ENCODE data around the gene PLA2G4A. TPM values are rescaled to one million over a fixed set of nuclear protein-coding genes. Genes with fewer than 3 reads are reported as not detected.

Gene PLA2G4A
- not detected for total RNA-seq

- no peak within 1 kb of the TSS for H3K27ac Mint-ChIP-seq
Measured at GRCh38 chr1:186828611-186829454, at the start of gene PLA2G4A. Gene PLA2G4A, plus strand, starts transcription at chr1:186828949. Its CDS starts 25,406 bp downstream, at chr1:186854355.

GRCh38 chr1:186780076-186780475 lies 48.7 kb upstream of the PLA2G4A start:
- no peak overlapping the region for H3K4me3 Mint-ChIP-seq
- no peak overlapping the region for H3K27ac Mint-ChIP-seq
- DNase-seq (no peak), ATAC-seq (no peak)
- peaks cover 1% of the 10 kb centered on the region for H3K4me1 Mint-ChIP-seq (ENCODE audit: low read depth)
- no peaks in the 10 kb centered on the region for H3K9me3 Mint-ChIP-seq (ENCODE audit: insufficient read depth)
- CTCF ChIA-PET = no interaction called here
- peaks cover 2% of the 10 kb centered on the region for H3K27me3 Mint-ChIP-seq (ENCODE audit: low read depth)
- POLR2A ChIA-PET = no interaction called here
- no peaks in the 10 kb centered on the region for H3K36me3 Mint-ChIP-seq (ENCODE audit: low read depth)

More at GRCh38 chr1:186828611-186829454, at the start of gene PLA2G4A:
- ChIA-PET CTCF (no interaction called here), POLR2A (no interaction called here)
- H3K4me3 Mint-ChIP-seq = peak within 1 kb of the TSS; percentile 58
- peak; percentile 69 for ATAC-seq
- DNase-seq = peak; percentile 21
- no peaks in the 10 kb centered on the region for H3K36me3 Mint-ChIP-seq (ENCODE audit: low read depth)
- H3K9me3 Mint-ChIP-seq (ENCODE audit: insufficient read depth) = no peaks in the 10 kb centered on the region
- H3K4me1 Mint-ChIP-seq (ENCODE audit: low read depth) = peaks cover 11% of the 10 kb centered on the region
- peaks cover 9% of the 10 kb centered on the region for H3K27me3 Mint-ChIP-seq (ENCODE audit: low read depth)

- Mint-ChIP-seq H3K9me3 (ENCODE audit: insufficient read depth) (no peaks in the 10 kb centered on the region), H3K36me3 (ENCODE audit: low read depth) (no peaks in the 10 kb centered on the region), H3K27me3 (ENCODE audit: low read depth) (peaks cover 2% of the 10 kb centered on the region), H3K4me1 (ENCODE audit: low read depth) (no peaks in the 10 kb centered on the region), H3K4me3 (no peak overlapping the region), H3K27ac (no peak overlapping the region)
- no peak for ATAC-seq
- no peak for DNase-seq
- CTCF ChIA-PET = no interaction called here
- POLR2A ChIA-PET = no interaction called here
Measured at GRCh38 chr1:186781730-186782129, 47.0 kb upstream of the PLA2G4A start.

- Mint-ChIP-seq H3K36me3 (ENCODE audit: low read depth) (no peaks in the 10 kb centered on the region), H3K4me1 (ENCODE audit: low read depth) (no peaks in the 10 kb centered on the region), H3K27me3 (ENCODE audit: low read depth) (peaks cover 2% of the 10 kb centered on the region), H3K27ac (no peak overlapping the region), H3K9me3 (ENCODE audit: insufficient read depth) (no peaks in the 10 kb centered on the region), H3K4me3 (no peak overlapping the region)
- no peak for DNase-seq
- ChIA-PET POLR2A (no interaction called here), CTCF (no interaction called here)
- no peak for ATAC-seq
Measured at GRCh38 chr1:186782791-186783190, 46.0 kb upstream of the PLA2G4A start.

- ATAC-seq (no peak), DNase-seq (no peak)
- ChIA-PET CTCF (no interaction called here), POLR2A (no interaction called here)
- no peaks in the 10 kb centered on the region for H3K4me1 Mint-ChIP-seq (ENCODE audit: low read depth)
- H3K36me3 Mint-ChIP-seq (ENCODE audit: low read depth) = no peaks in the 10 kb centered on the region
- no peaks in the 10 kb centered on the region for H3K9me3 Mint-ChIP-seq (ENCODE audit: insufficient read depth)
- H3K27me3 Mint-ChIP-seq (ENCODE audit: low read depth) = peaks cover 2% of the 10 kb centered on the region
- no peak overlapping the region for H3K4me3 Mint-ChIP-seq
- H3K27ac Mint-ChIP-seq = no peak overlapping the region
Measured at GRCh38 chr1:186783193-186783592, 45.6 kb upstream of the PLA2G4A start.

- Mint-ChIP-seq H3K27ac (no peak overlapping the region), H3K9me3 (ENCODE audit: insufficient read depth) (no peaks in the 10 kb centered on the region), H3K27me3 (ENCODE audit: low read depth) (no peaks in the 10 kb centered on the region), H3K4me1 (ENCODE audit: low read depth) (no peaks in the 10 kb centered on the region), H3K4me3 (no peak overlapping the region), H3K36me3 (ENCODE audit: low read depth) (no peaks in the 10 kb centered on the region)
- DNase-seq = no peak
- ChIA-PET POLR2A (no interaction called here), CTCF (no interaction called here)
- ATAC-seq = no peak
Measured at GRCh38 chr1:186785503-186785902, 43.2 kb upstream of the PLA2G4A start.

GRCh38 chr1:186790101-186790500 lies 38.6 kb upstream of the PLA2G4A start:
- H3K27ac Mint-ChIP-seq = no peak overlapping the region
- ATAC-seq = no peak
- no peak for DNase-seq
- no peaks in the 10 kb centered on the region for H3K4me1 Mint-ChIP-seq (ENCODE audit: low read depth)
- no peaks in the 10 kb centered on the region for H3K36me3 Mint-ChIP-seq (ENCODE audit: low read depth)
- ChIA-PET CTCF (no interaction called here), POLR2A (no interaction called here)
- H3K9me3 Mint-ChIP-seq (ENCODE audit: insufficient read depth) = no peaks in the 10 kb centered on the region
- H3K4me3 Mint-ChIP-seq = no peak overlapping the region
- H3K27me3 Mint-ChIP-seq (ENCODE audit: low read depth) = no peaks in the 10 kb centered on the region

GRCh38 chr1:186792870-186793581 lies 35.7 kb upstream of the PLA2G4A start:
- no peak for DNase-seq
- ATAC-seq = no peak
- no peaks in the 10 kb centered on the region for H3K27me3 Mint-ChIP-seq (ENCODE audit: low read depth)
- no peak overlapping the region for H3K27ac Mint-ChIP-seq
- ChIA-PET POLR2A (no interaction called here), CTCF (no interaction called here)
- H3K9me3 Mint-ChIP-seq (ENCODE audit: insufficient read depth) = no peaks in the 10 kb centered on the region
- H3K36me3 Mint-ChIP-seq (ENCODE audit: low read depth) = no peaks in the 10 kb centered on the region
- H3K4me1 Mint-ChIP-seq (ENCODE audit: low read depth) = no peaks in the 10 kb centered on the region
- H3K4me3 Mint-ChIP-seq = no peak overlapping the region

- Mint-ChIP-seq H3K27me3 (ENCODE audit: low read depth) (no peaks in the 10 kb centered on the region), H3K9me3 (ENCODE audit: insufficient read depth) (no peaks in the 10 kb centered on the region)
Measured at GRCh38 chr1:186793582-186793927, 35.2 kb upstream of the PLA2G4A start.

GRCh38 chr1:186798960-186799688 lies 29.6 kb upstream of the PLA2G4A start:
- H3K9me3 Mint-ChIP-seq (ENCODE audit: insufficient read depth) = no peaks in the 10 kb centered on the region
- H3K4me3 Mint-ChIP-seq = no peak overlapping the region
- no peak overlapping the region for H3K27ac Mint-ChIP-seq
- ATAC-seq (no peak), DNase-seq (no peak)
- ChIA-PET POLR2A (no interaction called here), CTCF (no interaction called here)
- H3K27me3 Mint-ChIP-seq (ENCODE audit: low read depth) = no peaks in the 10 kb centered on the region
- no peaks in the 10 kb centered on the region for H3K4me1 Mint-ChIP-seq (ENCODE audit: low read depth)
- no peaks in the 10 kb centered on the region for H3K36me3 Mint-ChIP-seq (ENCODE audit: low read depth)

More at GRCh38 chr1:186793582-186793927, 35.2 kb upstream of the PLA2G4A start:
- no peaks in the 10 kb centered on the region for H3K4me1 Mint-ChIP-seq (ENCODE audit: low read depth)
- POLR2A ChIA-PET = no interaction called here
- DNase-seq (no peak), ATAC-seq (no peak)
- no peak overlapping the region for H3K27ac Mint-ChIP-seq
- no peak overlapping the region for H3K4me3 Mint-ChIP-seq
- CTCF ChIA-PET = no interaction called here
- H3K36me3 Mint-ChIP-seq (ENCODE audit: low read depth) = no peaks in the 10 kb centered on the region

- H3K27ac Mint-ChIP-seq = no peak overlapping the region
Measured at GRCh38 chr1:186799689-186800054, 29.1 kb upstream of the PLA2G4A start.

GRCh38 chr1:186802388-186802787 lies 26.4 kb upstream of the PLA2G4A start:
- H3K27me3 Mint-ChIP-seq (ENCODE audit: low read depth) = no peaks in the 10 kb centered on the region
- no peaks in the 10 kb centered on the region for H3K4me1 Mint-ChIP-seq (ENCODE audit: low read depth)
- ATAC-seq (no peak), DNase-seq (no peak)
- no peaks in the 10 kb centered on the region for H3K9me3 Mint-ChIP-seq (ENCODE audit: insufficient read depth)
- H3K4me3 Mint-ChIP-seq = no peak overlapping the region
- CTCF ChIA-PET = no interaction called here
- no peaks in the 10 kb centered on the region for H3K36me3 Mint-ChIP-seq (ENCODE audit: low read depth)
- H3K27ac Mint-ChIP-seq = no peak overlapping the region
- POLR2A ChIA-PET = no interaction called here

More at GRCh38 chr1:186799689-186800054, 29.1 kb upstream of the PLA2G4A start:
- Mint-ChIP-seq H3K27me3 (ENCODE audit: low read depth) (no peaks in the 10 kb centered on the region), H3K4me3 (no peak overlapping the region), H3K9me3 (ENCODE audit: insufficient read depth) (no peaks in the 10 kb centered on the region), H3K36me3 (ENCODE audit: low read depth) (no peaks in the 10 kb centered on the region), H3K4me1 (ENCODE audit: low read depth) (no peaks in the 10 kb centered on the region)
- ChIA-PET POLR2A (no interaction called here), CTCF (no interaction called here)
- no peak for DNase-seq
- no peak for ATAC-seq

All from activated CD8-positive, alpha-beta T cell treated with anti-CD3 and anti-CD28 coated beads, Interleukin-2, amount 10 ng/mL, durations not matched to agents 7 days and 5 days (primary cell).